ENCODE results near the gene GIGYF2. TPM values are rescaled to one million over a fixed set of nuclear protein-coding genes. Genes with fewer than 3 reads are reported as not detected.
A peak's percentile ranks its signal among the peaks of the same experiment; 100 is the strongest.

GIGYF2 gene
- total and polyA plus RNA-seq, 8 donors: 56.2 to 76.6 (median 62.4) TPM

DNA sequence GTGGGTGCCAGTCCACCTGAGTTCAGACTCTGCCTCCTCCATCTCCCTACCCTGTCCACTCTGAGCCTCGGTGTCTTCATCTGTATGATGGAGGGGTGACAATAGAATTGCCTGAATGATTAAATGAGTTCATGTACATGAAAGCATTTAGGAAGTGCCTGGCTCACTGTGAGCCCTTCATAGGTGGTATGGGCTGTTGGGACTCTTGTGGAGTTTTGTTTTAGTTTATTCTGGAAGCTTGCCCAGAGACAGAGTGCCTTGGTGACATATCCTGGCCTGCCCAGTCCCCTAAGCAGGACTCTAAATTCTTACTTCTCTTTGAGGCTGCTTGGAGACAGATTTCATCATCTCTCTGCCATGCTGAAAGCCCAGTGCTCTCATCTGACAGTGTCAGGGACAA is 24.5 kb upstream of the GIGYF2 start:
- Histone ChIP-seq H3K27me3 (peaks cover 0 to 5% of the 10 kb centered on the region in 2 donors), H3K9me3 (no peaks in the 10 kb centered on the region), H3K4me1 (no peaks in the 10 kb centered on the region), H3K4me3 (no peak overlapping the region), H3K27ac (no peak overlapping the region), H3K36me3 (no peaks in the 10 kb centered on the region)
- no peak for TF ChIP-seq CTCF (IDR thresholded peaks at IDR 0.05)
- ATAC-seq (peak; percentile 81), DNase-seq (peak in 2 of 4 donors; percentile 9 to 48)
- intact Hi-C loops (cut with DNase I): no loop called here

GRCh38 chr2:232674491-232674890 is 22.6 kb upstream of the GIGYF2 start:
- no peak for DNase-seq
- intact Hi-C loops (cut with DNase I): no loop called here

GRCh38 chr2:232675381-232675780 is 21.8 kb upstream of the GIGYF2 start:
- Histone ChIP-seq H3K9me3 (no peaks in the 10 kb centered on the region), H3K27ac (no peak overlapping the region), H3K4me3 (no peak overlapping the region), H3K36me3 (no peaks in the 10 kb centered on the region), H3K27me3 (peaks cover 0 to under 1% of the 10 kb centered on the region in 2 donors), H3K4me1 (no peaks in the 10 kb centered on the region)
- no peak for TF ChIP-seq CTCF (IDR thresholded peaks at IDR 0.05)
- no peak for ATAC-seq
- DNase-seq: no peak
- intact Hi-C loops (cut with DNase I): no loop called here

More at GRCh38 chr2:232674491-232674890, 22.6 kb upstream of the GIGYF2 start:
- H3K27me3 ChIP-seq: peaks cover 0 to 5% of the 10 kb centered on the region in 2 donors
- no peaks in the 10 kb centered on the region for H3K9me3 ChIP-seq
- no peak for ATAC-seq
- H3K4me3 ChIP-seq: no peak overlapping the region
- no peaks in the 10 kb centered on the region for H3K36me3 ChIP-seq
- H3K27ac ChIP-seq: no peak overlapping the region
- no peak for TF ChIP-seq CTCF (IDR thresholded peaks at IDR 0.05)
- no peaks in the 10 kb centered on the region for H3K4me1 ChIP-seq

DNA sequence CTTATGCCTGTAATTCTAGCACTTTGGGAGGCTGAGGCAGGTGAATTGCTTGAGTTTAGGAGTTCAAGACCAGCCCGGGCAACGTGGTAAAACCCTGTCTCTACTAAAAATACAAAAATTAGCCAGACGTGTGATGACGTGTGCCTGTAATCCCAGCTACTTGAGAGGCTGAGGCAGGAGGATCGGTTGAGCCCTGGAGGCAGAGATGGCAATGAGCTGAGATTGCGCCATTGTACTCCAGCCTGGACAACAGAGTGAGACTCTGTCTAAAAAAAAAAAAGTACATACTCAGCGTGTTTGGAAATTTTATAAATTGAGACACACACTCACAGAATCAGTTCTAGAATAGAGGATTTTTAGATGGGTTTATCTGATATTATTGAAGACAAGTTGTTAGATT is 17.1 kb upstream of the GIGYF2 start:
- Histone ChIP-seq H3K27me3 (peaks cover 0 to 11% of the 10 kb centered on the region in 2 donors), H3K4me3 (no peak overlapping the region), H3K36me3 (no peaks in the 10 kb centered on the region), H3K27ac (no peak overlapping the region), H3K4me1 (no peaks in the 10 kb centered on the region), H3K9me3 (no peaks in the 10 kb centered on the region)
- TF ChIP-seq CTCF (IDR thresholded peaks at IDR 0.05): no peak
- DNase-seq (no peak), ATAC-seq (no peak)
- intact Hi-C loops (cut with DNase I): no loop called here

- no peak overlapping the region for H3K27ac ChIP-seq
- no peaks in the 10 kb centered on the region for H3K36me3 ChIP-seq
- intact Hi-C loops (cut with DNase I): no loop called here
- no peaks in the 10 kb centered on the region for H3K9me3 ChIP-seq
- H3K4me3 ChIP-seq: no peak overlapping the region
- no peak for ATAC-seq
- DNase-seq: no peak
- peaks cover 0 to 11% of the 10 kb centered on the region in 2 donors for H3K27me3 ChIP-seq
- no peaks in the 10 kb centered on the region for H3K4me1 ChIP-seq
- no peak for TF ChIP-seq CTCF (IDR thresholded peaks at IDR 0.05)
Measured at GRCh38 chr2:232681527-232681926, 15.6 kb upstream of the GIGYF2 start.

Measured in left lung (tissue), 10 donors.